HCT116 (cell line): ENCODE results near the gene DMPK. TPM values are rescaled to one million over a fixed set of nuclear protein-coding genes. Genes with fewer than 3 reads are reported as not detected.

Experiments used
- ATAC-seq: fragments of 200-7000 bp; cut with Tn5 transposase; 2 replicates; pipeline ENCODE4 v1.9.1; 2020; ENCODE audit warnings: mild to moderate bottlenecking, moderate library complexity
- BruUV-seq: library from RNA; stranded (reverse); fragments of 400-500 nt; replicated peaks from 2 replicates; lab custom pipeline; 2021; lab: Mats Ljungman, UMichigan
- CTCF ChIA-PET: fragments of 300-600 bp; sonication (Branson Sonifier 250); formaldehyde crosslinking; loops from one replicate; lab custom pipeline; 2021; ENCODE audit warnings: antibody characterized with exemption; lab: Charles Lee
- POLR2A ChIA-PET: fragments of 300-600, 350-600 bp; sonication (Branson Sonifier 250); formaldehyde crosslinking; loops from one replicate; lab custom pipeline; 2021; ENCODE audit warnings: antibody characterized with exemption; lab: Charles Lee
- RAD21 ChIA-PET, 2 experiments: fragments of 300-600 bp; sonication (Branson Sonifier 250); formaldehyde crosslinking; loops; one replicate each; lab custom pipeline; 2023; ENCODE audit warnings: low total read pairs in 2 of 2; ENCODE audit not compliant: uncharacterized antibody in 2 of 2, unreplicated experiment in 2 of 2, low non-redundant PET in 1 of 2; lab: Charles Lee
- DNase-seq: peaks from one replicate; pipeline ENCODE4 v3.0.0-alpha.2; 2010; ENCODE audit warnings: low read depth, low spot score
- H2AFZ ChIP-seq: fragments of 200-600 bp; shearing (Covaris generic), sonication (generic); 2 replicates; pipeline ENCODE4 v1.6.1; 2017; ENCODE audit warnings: low read depth, mixed run types, mixed read lengths, antibody characterized with exemption, low read length; ENCODE audit not compliant: poor library complexity, severe bottlenecking
- H3K27ac ChIP-seq: 2 replicates; pipeline ENCODE4 v1.5.1; 2012; ENCODE audit warnings: low read depth, low read length
- H3K27me3 ChIP-seq: fragments of 200-600 bp; sonication (generic); 2 replicates; pipeline ENCODE4 v1.6.1; 2016; ENCODE audit warnings: mixed run types, low read length, mixed read lengths; ENCODE audit not compliant: insufficient read depth
- H3K36me3 ChIP-seq, 2 experiments: fragments of 200-500 bp in 1 of 2; fragments of 200-600 bp in 1 of 2; sonication (Bioruptor generic) in 1 of 2; sonication (generic) in 1 of 2; 2 replicates each; pipeline versions ENCODE4 v1.5.1 to v1.6.1; 2014 to 2016; ENCODE audit warnings: low read length in 2 of 2, inconsistent platforms in 1 of 2, mixed read lengths in 1 of 2, mixed run types in 1 of 2; ENCODE audit not compliant: insufficient read depth in 2 of 2, control insufficient read depth in 1 of 2
- H3K4me1 ChIP-seq, 2 experiments: fragments of 200-600 bp in 1 of 2; sonication (generic) in 1 of 2; 2 replicates each; pipeline versions ENCODE4 v1.5.1 to v1.6.1; 2012 to 2017; ENCODE audit warnings: low read length in 2 of 2, inconsistent platforms in 1 of 2, mild to moderate bottlenecking in 1 of 2, mixed read lengths in 1 of 2, mixed run types in 1 of 2, moderate library complexity in 1 of 2; ENCODE audit not compliant: insufficient read depth in 2 of 2, control insufficient read depth in 1 of 2
- H3K4me2 ChIP-seq: fragments of 200-600 bp; sonication (generic); 2 replicates; pipeline ENCODE4 v1.6.1; 2017; ENCODE audit warnings: mixed run types, low read length, mixed read lengths
- H3K4me3 ChIP-seq, 2 experiments: fragments of 200-600 bp in 1 of 2; sonication (generic) in 1 of 2; replicated peaks in 1 of 2; 2 replicates each; pipeline ENCODE4 v1.5.1; 2011 to 2016; ENCODE audit warnings: low read length in 2 of 2, control low read depth in 1 of 2, low read depth in 1 of 2, mild to moderate bottlenecking in 1 of 2, mixed read lengths in 1 of 2, mixed run types in 1 of 2
- H3K79me2 ChIP-seq: fragments of 200-600 bp; sonication (generic); 2 replicates; pipeline ENCODE4 v1.6.1; 2017; ENCODE audit warnings: mild to moderate bottlenecking, mixed run types, low read length, moderate library complexity, mixed read lengths; ENCODE audit not compliant: insufficient read depth
- H3K9ac ChIP-seq: fragments of 200-600 bp; sonication (generic); 2 replicates; pipeline ENCODE4 v1.6.1; 2016; ENCODE audit warnings: low read length, mixed read lengths
- H3K9me2 ChIP-seq: fragments of 200-600 bp; sonication (generic), shearing (Covaris generic); 2 replicates; pipeline ENCODE4 v1.6.1; 2017; ENCODE audit warnings: mixed run types, mild to moderate bottlenecking, moderate library complexity; ENCODE audit not compliant: insufficient read depth
- H3K9me3 ChIP-seq, 2 experiments: fragments of 200-500 bp in 1 of 2; fragments of 200-600 bp in 1 of 2; sonication (Bioruptor generic) in 1 of 2; sonication (generic) in 1 of 2; 2 replicates each; pipeline ENCODE4 v1.6.1; 2014 to 2017; ENCODE audit warnings: low read length in 2 of 2, mixed read lengths in 2 of 2, inconsistent platforms in 1 of 2, low read depth in 1 of 2, mild to moderate bottlenecking in 1 of 2, mixed run types in 1 of 2, moderate library complexity in 1 of 2; ENCODE audit not compliant: control insufficient read depth in 1 of 2, insufficient read depth in 1 of 2
- H4K20me1 ChIP-seq: fragments of 200-600 bp; sonication (generic), shearing (Covaris generic); 2 replicates; pipeline ENCODE4 v1.6.1; 2017; ENCODE audit warnings: mixed run types, mild to moderate bottlenecking, moderate library complexity; ENCODE audit not compliant: insufficient read depth
- CEBPB ChIP-seq: IDR thresholded peaks from 2 replicates; pipeline ENCODE4 v1.6.1; 2012; ENCODE audit warnings: low read depth
- EZH2 ChIP-seq: fragments of 200-600 bp; sonication (generic); IDR thresholded peaks from 2 replicates; pipeline ENCODE4 v1.6.1; 2017; ENCODE audit warnings: antibody characterized with exemption, mixed run types
- JUND ChIP-seq: IDR thresholded peaks from 2 replicates; pipeline ENCODE4 v1.6.1; 2012
- RAD21 ChIP-seq: IDR thresholded peaks from 2 replicates; pipeline ENCODE4 v1.6.1; 2012; ENCODE audit warnings: low read depth, mild to moderate bottlenecking
- SRF ChIP-seq: IDR thresholded peaks from 2 replicates; pipeline ENCODE4 v1.6.1; 2012; ENCODE audit warnings: low read depth
- TCF7L2 ChIP-seq: IDR thresholded peaks from 2 replicates; pipeline ENCODE4 v1.7.0; 2011; ENCODE audit warnings: borderline replicate concordance, inconsistent platforms; ENCODE audit not compliant: insufficient read depth, insufficient read length; ENCODE audit errors: extremely low read depth
- intact Hi-C: fragments of 100-400 bp; cut with micrococcal nuclease; formaldehyde crosslinking; loops from 2 replicates; pipeline ENCODE4 v1.10.0; 2022
- total RNA-seq: library from RNA; stranded (reverse); gene quantifications from one replicate; pipeline ENCODE4 v1.2.1, GENCODE V29; 2021; ENCODE audit not compliant: unreplicated experiment
- TF ChIP-seq, protein P1 (sequence below): IDR thresholded peaks from 2 replicates; pipeline ENCODE4 v1.6.1; 2012; ENCODE audit warnings: low read depth
- TF ChIP-seq, protein P2 (sequence below), 3 experiments: fragments of 200-600 bp in 1 of 3; sonication (generic) in 1 of 3; IDR thresholded peaks in 2 of 3; conservative IDR thresholded peaks in 1 of 3; 2 replicates each; pipeline ENCODE4 v1.5.1; 2012 to 2017; ENCODE audit warnings: low read depth in 2 of 3, low read length in 2 of 3, antibody characterized with exemption in 1 of 3, borderline replicate concordance in 1 of 3, control low read depth in 1 of 3, mild to moderate bottlenecking in 1 of 3, mixed read lengths in 1 of 3, mixed run types in 1 of 3, moderate library complexity in 1 of 3; ENCODE audit not compliant: insufficient read depth in 1 of 3
- TF ChIP-seq, protein P3 (sequence below): IDR thresholded peaks from 2 replicates; pipeline ENCODE4 v1.6.1; 2012
- TF ChIP-seq, protein P4 (sequence below): IDR thresholded peaks from 2 replicates; pipeline ENCODE4 v1.6.1; 2011; ENCODE audit warnings: mild to moderate bottlenecking, low read length, moderate library complexity; ENCODE audit not compliant: insufficient replicate concordance; ENCODE audit errors: extremely low read depth

DMPK gene
- total RNA-seq, 1 experiment from 2014 or later: 52.5 TPM

DNA sequence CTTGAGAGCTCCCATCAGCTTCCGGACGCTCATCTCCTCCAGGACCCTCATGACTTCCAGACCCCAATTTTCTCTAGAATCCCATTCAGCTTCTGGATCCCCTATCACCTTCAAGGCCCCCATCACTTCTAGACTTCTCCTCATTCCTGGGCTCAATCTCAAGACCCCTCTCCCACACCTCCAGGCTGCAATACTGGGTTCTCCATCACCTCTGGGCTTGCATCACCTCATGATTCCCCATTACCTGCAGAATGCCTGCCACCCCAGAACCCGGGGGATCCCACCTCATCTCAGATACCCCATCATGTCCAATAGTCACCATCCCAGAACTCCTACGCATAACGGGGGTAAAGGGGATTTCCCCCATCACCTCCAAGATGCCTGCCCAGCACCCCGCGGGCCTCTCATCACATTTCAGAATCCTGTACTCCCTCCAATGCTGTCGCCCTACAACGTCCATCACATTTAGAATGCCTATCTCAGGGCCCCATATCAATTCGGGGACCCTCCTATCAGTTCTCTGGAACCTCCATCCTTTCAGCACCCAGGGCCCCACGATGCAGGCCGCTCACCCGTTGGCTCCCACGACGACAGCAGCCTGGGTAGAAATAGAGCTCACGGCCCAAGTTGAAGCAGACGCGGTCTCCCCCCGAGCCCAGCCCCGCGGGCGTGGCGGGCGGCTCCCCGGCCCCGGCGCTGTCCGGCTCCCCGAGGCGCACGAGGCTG, 9.6 kb upstream of the DMPK start:
- no peak for DNase-seq
- ChIA-PET POLR2A (no interaction called here), CTCF (interaction anchor here (1.4 kb wide), 1 partner anchor 22 kb away, joined by 17 read pairs; the partner anchor contains the start of gene SIX5)
- H4K20me1 ChIP-seq: no peaks in the 10 kb centered on the region
- no peaks in the 10 kb centered on the region for H3K9me3 ChIP-seq
- peaks cover 12 to 20% of the 10 kb centered on the region in 2 experiments; a peak in 3 of 4 replicates for H3K4me1 ChIP-seq
- no peak overlapping the region for H2AFZ ChIP-seq
- TF ChIP-seq RAD21: no peak
- TF ChIP-seq CEBPB: no peak
- TF ChIP-seq, protein P1, sequence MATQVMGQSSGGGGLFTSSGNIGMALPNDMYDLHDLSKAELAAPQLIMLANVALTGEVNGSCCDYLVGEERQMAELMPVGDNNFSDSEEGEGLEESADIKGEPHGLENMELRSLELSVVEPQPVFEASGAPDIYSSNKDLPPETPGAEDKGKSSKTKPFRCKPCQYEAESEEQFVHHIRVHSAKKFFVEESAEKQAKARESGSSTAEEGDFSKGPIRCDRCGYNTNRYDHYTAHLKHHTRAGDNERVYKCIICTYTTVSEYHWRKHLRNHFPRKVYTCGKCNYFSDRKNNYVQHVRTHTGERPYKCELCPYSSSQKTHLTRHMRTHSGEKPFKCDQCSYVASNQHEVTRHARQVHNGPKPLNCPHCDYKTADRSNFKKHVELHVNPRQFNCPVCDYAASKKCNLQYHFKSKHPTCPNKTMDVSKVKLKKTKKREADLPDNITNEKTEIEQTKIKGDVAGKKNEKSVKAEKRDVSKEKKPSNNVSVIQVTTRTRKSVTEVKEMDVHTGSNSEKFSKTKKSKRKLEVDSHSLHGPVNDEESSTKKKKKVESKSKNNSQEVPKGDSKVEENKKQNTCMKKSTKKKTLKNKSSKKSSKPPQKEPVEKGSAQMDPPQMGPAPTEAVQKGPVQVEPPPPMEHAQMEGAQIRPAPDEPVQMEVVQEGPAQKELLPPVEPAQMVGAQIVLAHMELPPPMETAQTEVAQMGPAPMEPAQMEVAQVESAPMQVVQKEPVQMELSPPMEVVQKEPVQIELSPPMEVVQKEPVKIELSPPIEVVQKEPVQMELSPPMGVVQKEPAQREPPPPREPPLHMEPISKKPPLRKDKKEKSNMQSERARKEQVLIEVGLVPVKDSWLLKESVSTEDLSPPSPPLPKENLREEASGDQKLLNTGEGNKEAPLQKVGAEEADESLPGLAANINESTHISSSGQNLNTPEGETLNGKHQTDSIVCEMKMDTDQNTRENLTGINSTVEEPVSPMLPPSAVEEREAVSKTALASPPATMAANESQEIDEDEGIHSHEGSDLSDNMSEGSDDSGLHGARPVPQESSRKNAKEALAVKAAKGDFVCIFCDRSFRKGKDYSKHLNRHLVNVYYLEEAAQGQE: no peak
- TF ChIP-seq TCF7L2: no peak
- TF ChIP-seq, protein P2, sequence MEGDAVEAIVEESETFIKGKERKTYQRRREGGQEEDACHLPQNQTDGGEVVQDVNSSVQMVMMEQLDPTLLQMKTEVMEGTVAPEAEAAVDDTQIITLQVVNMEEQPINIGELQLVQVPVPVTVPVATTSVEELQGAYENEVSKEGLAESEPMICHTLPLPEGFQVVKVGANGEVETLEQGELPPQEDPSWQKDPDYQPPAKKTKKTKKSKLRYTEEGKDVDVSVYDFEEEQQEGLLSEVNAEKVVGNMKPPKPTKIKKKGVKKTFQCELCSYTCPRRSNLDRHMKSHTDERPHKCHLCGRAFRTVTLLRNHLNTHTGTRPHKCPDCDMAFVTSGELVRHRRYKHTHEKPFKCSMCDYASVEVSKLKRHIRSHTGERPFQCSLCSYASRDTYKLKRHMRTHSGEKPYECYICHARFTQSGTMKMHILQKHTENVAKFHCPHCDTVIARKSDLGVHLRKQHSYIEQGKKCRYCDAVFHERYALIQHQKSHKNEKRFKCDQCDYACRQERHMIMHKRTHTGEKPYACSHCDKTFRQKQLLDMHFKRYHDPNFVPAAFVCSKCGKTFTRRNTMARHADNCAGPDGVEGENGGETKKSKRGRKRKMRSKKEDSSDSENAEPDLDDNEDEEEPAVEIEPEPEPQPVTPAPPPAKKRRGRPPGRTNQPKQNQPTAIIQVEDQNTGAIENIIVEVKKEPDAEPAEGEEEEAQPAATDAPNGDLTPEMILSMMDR (IDR thresholded peaks at IDR 0.05 in 2 of 3, conservative IDR thresholded peaks at IDR 0.05 in 1 of 3; ENCODE audit: borderline replicate concordance in 1 of 3, insufficient read depth in 1 of 3, low read depth in 2 of 3, low read length in 2 of 3): no peak
- no peak for TF ChIP-seq EZH2
- no peak for TF ChIP-seq JUND
- TF ChIP-seq, protein P3, sequence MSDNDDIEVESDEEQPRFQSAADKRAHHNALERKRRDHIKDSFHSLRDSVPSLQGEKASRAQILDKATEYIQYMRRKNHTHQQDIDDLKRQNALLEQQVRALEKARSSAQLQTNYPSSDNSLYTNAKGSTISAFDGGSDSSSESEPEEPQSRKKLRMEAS: no peak
- TF ChIP-seq SRF: no peak
- TF ChIP-seq, protein P4, sequence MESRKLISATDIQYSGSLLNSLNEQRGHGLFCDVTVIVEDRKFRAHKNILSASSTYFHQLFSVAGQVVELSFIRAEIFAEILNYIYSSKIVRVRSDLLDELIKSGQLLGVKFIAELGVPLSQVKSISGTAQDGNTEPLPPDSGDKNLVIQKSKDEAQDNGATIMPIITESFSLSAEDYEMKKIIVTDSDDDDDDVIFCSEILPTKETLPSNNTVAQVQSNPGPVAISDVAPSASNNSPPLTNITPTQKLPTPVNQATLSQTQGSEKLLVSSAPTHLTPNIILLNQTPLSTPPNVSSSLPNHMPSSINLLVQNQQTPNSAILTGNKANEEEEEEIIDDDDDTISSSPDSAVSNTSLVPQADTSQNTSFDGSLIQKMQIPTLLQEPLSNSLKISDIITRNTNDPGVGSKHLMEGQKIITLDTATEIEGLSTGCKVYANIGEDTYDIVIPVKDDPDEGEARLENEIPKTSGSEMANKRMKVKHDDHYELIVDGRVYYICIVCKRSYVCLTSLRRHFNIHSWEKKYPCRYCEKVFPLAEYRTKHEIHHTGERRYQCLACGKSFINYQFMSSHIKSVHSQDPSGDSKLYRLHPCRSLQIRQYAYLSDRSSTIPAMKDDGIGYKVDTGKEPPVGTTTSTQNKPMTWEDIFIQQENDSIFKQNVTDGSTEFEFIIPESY: no peak
- TF ChIP-seq, all 23 proteins: peak for 0
- H3K9ac ChIP-seq: peak overlapping the region; percentile 92
- no peaks in the 10 kb centered on the region for H3K27me3 ChIP-seq
- H3K27ac ChIP-seq: peak overlapping the region; percentile 84
- peak overlapping the region; percentile 92 to 99 for H3K4me3 ChIP-seq
- BruUV-seq: TSS peak; percentile 54
- no peak for ATAC-seq
- peak overlapping the region; percentile 100 for H3K4me2 ChIP-seq
- peaks cover 10 to 13% of the 10 kb centered on the region in 2 experiments; a peak in 3 of 4 replicates for H3K36me3 ChIP-seq
- H3K9me2 ChIP-seq: no peaks in the 10 kb centered on the region
- RAD21 ChIA-PET: no interaction called here
- peaks cover 19% of the 10 kb centered on the region for H3K79me2 ChIP-seq
- intact Hi-C loops: no loop called here
